SK-N-SH (cell line): ENCODE data around the gene LRIT2. TPM values are rescaled to one million over a fixed set of nuclear protein-coding genes. Genes with fewer than 3 reads are reported as not detected.

ENCODE experiments used
- CTCF ChIA-PET: fragments of 300-600, 350-600 bp; formaldehyde crosslinking; extraction: SDS; loops from one replicate; lab custom pipeline; 2021; lab: Yijun Ruan, JAX
- POLR2A ChIA-PET: fragments of 350-600 bp; sonication (Branson Sonifier 250); formaldehyde crosslinking; extraction: SDS; loops from one replicate; lab custom pipeline; 2020; ENCODE audit warnings: antibody characterized with exemption, inconsistent platforms; lab: Yijun Ruan, JAX
- DNase-seq: peaks from one replicate; pipeline ENCODE4 v3.0.0; 2012
- H2AFZ ChIP-seq: fragments of 200-600 bp; sonication (generic); 2 replicates; pipeline ENCODE4 v1.8.1; 2016; ENCODE audit warnings: antibody characterized with exemption, mild to moderate bottlenecking, low read depth
- H3F3A ChIP-seq: fragments of 200-600 bp; sonication (generic); replicated peaks from 2 replicates; pipeline ENCODE3; 2016; ENCODE audit warnings: antibody characterized with exemption, mild to moderate bottlenecking; ENCODE audit not compliant: insufficient read depth
- H3K27ac ChIP-seq, 2 experiments: fragments of 200-500 bp in 1 of 2; fragments of 200-600 bp in 1 of 2; sonication (Bioruptor generic) in 1 of 2; sonication (generic), shearing (Covaris generic) in 1 of 2; 2 replicates each; pipeline versions ENCODE4 v1.5.1 to v1.6.1; 2014 to 2016; ENCODE audit warnings: low read depth in 2 of 2, inconsistent platforms in 1 of 2, low read length in 1 of 2, mild to moderate bottlenecking in 1 of 2, mixed read lengths in 1 of 2
- H3K27me3 ChIP-seq: fragments of 200-600 bp; sonication (generic), shearing (Covaris generic); 2 replicates; pipeline ENCODE4 v1.6.1; 2016; ENCODE audit warnings: mixed run types; ENCODE audit not compliant: insufficient read depth
- H3K36me3 ChIP-seq, 2 experiments: fragments of 200-500 bp in 1 of 2; fragments of 200-600 bp in 1 of 2; sonication (Bioruptor generic) in 1 of 2; sonication (generic) in 1 of 2; replicated peaks in 1 of 2; 2 replicates each; pipeline versions ENCODE3 to v1.5.1; 2014 to 2016; ENCODE audit warnings: low read length in 1 of 2, mild to moderate bottlenecking in 1 of 2; ENCODE audit not compliant: insufficient read depth in 2 of 2, control insufficient read depth in 1 of 2
- H3K4me1 ChIP-seq, 2 experiments: fragments of 200-500 bp in 1 of 2; fragments of 200-600 bp in 1 of 2; sonication (Bioruptor generic) in 1 of 2; sonication (generic), shearing (Covaris generic) in 1 of 2; 2 replicates each; pipeline versions ENCODE4 v1.5.1 to v1.6.1; 2014 to 2016; ENCODE audit warnings: low read depth in 1 of 2, low read length in 1 of 2, mixed run types in 1 of 2; ENCODE audit not compliant: insufficient read depth in 2 of 2, control insufficient read depth in 1 of 2
- H3K4me2 ChIP-seq: fragments of 200-600 bp; sonication (generic), shearing (Covaris generic); 2 replicates; pipeline ENCODE4 v1.6.1; 2017; ENCODE audit warnings: mixed run types
- H3K4me3 ChIP-seq, 2 experiments: fragments of 200-500 bp in 1 of 2; fragments of 200-600 bp in 1 of 2; sonication (Bioruptor generic) in 1 of 2; sonication (generic), shearing (Covaris generic) in 1 of 2; 2 replicates each; pipeline versions ENCODE4 v1.5.1 to v1.8.1; 2014 to 2016; ENCODE audit warnings: low read depth in 2 of 2, inconsistent platforms in 1 of 2, low read length in 1 of 2, mild to moderate bottlenecking in 1 of 2, mixed read lengths in 1 of 2, moderate library complexity in 1 of 2
- H3K79me2 ChIP-seq: fragments of 200-600 bp; sonication (generic); 2 replicates; pipeline ENCODE4 v1.8.1; 2017; ENCODE audit warnings: mild to moderate bottlenecking; ENCODE audit not compliant: insufficient read depth
- H3K9ac ChIP-seq: fragments of 200-600 bp; sonication (generic); 2 replicates; pipeline ENCODE4 v1.6.1; 2017; ENCODE audit warnings: mixed run types
- H3K9me2 ChIP-seq: fragments of 200-600 bp; sonication (generic); 2 replicates; pipeline ENCODE4 v1.6.1; 2017; ENCODE audit warnings: mixed run types
- H3K9me3 ChIP-seq: fragments of 200-600 bp; sonication (generic); 2 replicates; pipeline ENCODE4 v1.6.1; 2017; ENCODE audit warnings: mixed run types, mild to moderate bottlenecking, moderate library complexity
- H4K20me1 ChIP-seq: fragments of 200-600 bp; sonication (generic); 2 replicates; pipeline ENCODE4 v1.6.1; 2017; ENCODE audit warnings: mild to moderate bottlenecking, mixed run types; ENCODE audit not compliant: insufficient read depth
- EP300 ChIP-seq, 2 experiments: IDR thresholded peaks; 2 replicates each; pipeline versions ENCODE4 v1.4.0 to v1.6.1; 2012; ENCODE audit warnings: borderline replicate concordance in 1 of 2, low read depth in 1 of 2, low read length in 1 of 2
- EZH2phosphoT487 ChIP-seq: fragments of 200-600 bp; sonication (generic); IDR thresholded peaks from 2 replicates; pipeline ENCODE4 v1.6.1; 2017; ENCODE audit warnings: low read depth, mixed run types, mild to moderate bottlenecking, antibody characterized with exemption, moderate library complexity, borderline replicate concordance
- FOXJ3 ChIP-seq: sonication (generic); formaldehyde crosslinking; IDR thresholded peaks from 2 replicates; pipeline ENCODE4 v1.5.1; 2020; ENCODE audit warnings: mild to moderate bottlenecking, missing genetic modification reagents
- NFIC ChIP-seq: IDR thresholded peaks from 2 replicates; pipeline ENCODE4 v1.4.0; 2012; ENCODE audit warnings: borderline replicate concordance
- REST ChIP-seq: IDR thresholded peaks from 2 replicates; pipeline ENCODE4 v1.6.1; 2012; ENCODE audit warnings: mild to moderate bottlenecking, low read depth, low read length, moderate library complexity
- RXRA ChIP-seq: IDR thresholded peaks from 2 replicates; pipeline ENCODE4 v1.4.0; 2012; ENCODE audit warnings: low read depth, mild to moderate bottlenecking, borderline replicate concordance
- SMC3 ChIP-seq: IDR thresholded peaks from 2 replicates; pipeline ENCODE4 v1.6.1; 2012; ENCODE audit warnings: low read depth, low read length, improper control_type of control experiment
- TEAD4 ChIP-seq: IDR thresholded peaks from 2 replicates; pipeline ENCODE4 v1.4.0; 2012; ENCODE audit warnings: mild to moderate bottlenecking, borderline replicate concordance; ENCODE audit not compliant: insufficient read depth
- USF2 ChIP-seq: fragments of 150-350 bp; IDR thresholded peaks from 2 replicates; pipeline ENCODE4 v1.6.1; 2017; ENCODE audit warnings: antibody characterized with exemption, low read length, low read depth, borderline replicate concordance
- WGBS: methylation state at CpG from one replicate; pipeline ENCODE4 v1.1.6; 2017; ENCODE audit warnings: low lambda C conversion rate; 5-methylcytosine and 5-hydroxymethylcytosine counted together
- polyA plus RNA-seq, 3 experiments: library from polyadenylated mRNA; depleted of rRNA; stranded (reverse); fragments of >200 nt; gene quantifications; 2 replicates each; pipeline ENCODE4 v1.2.3, GENCODE V29; 2012

Gene LRIT2
- polyA plus RNA-seq, 1 of the 3 experiments (the other 2 are of a cell fraction): not detected

DNA sequence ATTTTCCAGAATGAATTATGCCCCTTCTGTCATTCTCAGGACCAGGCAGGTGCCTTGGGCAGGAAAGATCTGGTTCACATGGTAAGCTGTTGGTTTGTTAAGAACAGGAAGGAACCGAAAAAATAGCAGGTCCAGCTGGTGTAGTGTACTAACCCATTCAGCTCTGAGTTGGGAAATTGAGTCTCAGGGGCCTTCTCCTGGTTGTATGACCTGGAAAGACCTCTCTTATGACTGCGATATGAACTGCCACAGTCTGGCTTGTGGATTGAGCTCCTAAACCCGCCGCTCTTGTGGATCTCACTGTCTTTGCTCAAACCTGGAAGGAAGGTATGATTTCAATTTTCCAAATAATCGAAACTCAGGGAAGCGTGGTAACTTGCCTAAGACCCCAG is 11.5 kb upstream of the LRIT2 start:
- WGBS: 72% methylated on average over 6 of the region's 6 CpGs
- ChIA-PET CTCF (interaction anchor here (1.1 to 2.5 kb wide), 3 partner anchors 28 to 300 kb away, joined by 3 to 7 read pairs (median 3); no protein-coding TSS in a partner anchor), POLR2A (no interaction called here)
- Histone ChIP-seq H3K4me1 (no peaks in the 10 kb centered on the region), H3K4me3 (no peak overlapping the region), H2AFZ (no peak overlapping the region), H3K27me3 (no peaks in the 10 kb centered on the region), H3K4me2 (no peak overlapping the region), H3K9me3 (no peaks in the 10 kb centered on the region), H3K9me2 (no peaks in the 10 kb centered on the region), H3K9ac (no peak overlapping the region), H4K20me1 (no peaks in the 10 kb centered on the region), H3F3A (no peaks in the 10 kb centered on the region), H3K79me2 (no peaks in the 10 kb centered on the region), H3K27ac (no peak overlapping the region), H3K36me3 (no peaks in the 10 kb centered on the region)
- DNase-seq: no peak
- TF ChIP-seq SMC3: no peak

DNA sequence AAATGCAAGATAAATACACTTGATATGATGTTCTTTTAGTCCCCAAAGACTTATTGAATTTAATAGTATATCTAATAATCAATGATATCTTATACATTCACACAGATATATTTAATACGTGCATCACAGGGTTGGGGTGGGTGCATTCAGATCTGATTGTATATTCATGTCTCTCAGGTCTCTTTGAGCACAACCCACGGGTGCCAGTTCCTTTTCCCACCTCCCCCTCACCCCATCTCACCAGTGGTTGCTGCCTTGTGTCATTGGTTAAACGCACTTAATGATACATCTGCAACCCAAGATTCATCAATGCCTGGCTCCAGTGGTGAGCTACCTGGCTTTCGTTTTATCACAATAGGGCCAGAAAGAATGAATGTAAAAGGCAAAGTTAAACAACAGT is 9.8 kb upstream of the LRIT2 start:
- no peak for DNase-seq
- H3K79me2 ChIP-seq: no peaks in the 10 kb centered on the region
- no peak overlapping the region for H3K9ac ChIP-seq
- no peak overlapping the region for H3K4me3 ChIP-seq
- H3K36me3 ChIP-seq: no peaks in the 10 kb centered on the region
- H3F3A ChIP-seq: no peaks in the 10 kb centered on the region
- WGBS: 43% methylated on average over 4 of the region's 4 CpGs
- no peaks in the 10 kb centered on the region for H3K4me1 ChIP-seq
- TF ChIP-seq RXRA (no peak), TEAD4 (no peak), NFIC (no peak), EZH2phosphoT487 (no peak), EP300 (IDR thresholded peaks at IDR 0.05; ENCODE audit: borderline replicate concordance in 1 of 2, low read depth in 1 of 2, low read length in 1 of 2) (no peak), USF2 (no peak), FOXJ3 (no peak), REST (no peak)
- H2AFZ ChIP-seq: no peak overlapping the region
- H3K27me3 ChIP-seq: no peaks in the 10 kb centered on the region
- H4K20me1 ChIP-seq: no peaks in the 10 kb centered on the region
- ChIA-PET CTCF (interaction anchor here (0.6 kb wide), 1 partner anchor 18 kb away, joined by 3 read pairs; no protein-coding TSS in a partner anchor), POLR2A (no interaction called here)
- no peak overlapping the region for H3K27ac ChIP-seq
- no peaks in the 10 kb centered on the region for H3K9me2 ChIP-seq
- H3K4me2 ChIP-seq: no peak overlapping the region
- no peaks in the 10 kb centered on the region for H3K9me3 ChIP-seq
